Medulla oblongata (tissue), 1 donor: ENCODE results near the gene FBXL19.

Experiments
- DNase-seq: peaks from one replicate; pipeline ENCODE4 v3.0.0-alpha.2; 2015; ENCODE audit errors: extremely low spot score

The FBXL19 gene

GRCh38 chr16:30946671-30947540 lies 23.5 kb downstream of the FBXL19 start:
- no peak for DNase-seq

- no peak for DNase-seq
Observed at GRCh38 chr16:30947541-30947858, 24.1 kb downstream of the FBXL19 start.

GRCh38 chr16:30947859-30948666 lies 24.7 kb downstream of the FBXL19 start:
- peak; percentile 97 for DNase-seq

- peak; percentile 83 for DNase-seq
Observed at GRCh38 chr16:30948667-30949649, 25.6 kb downstream of the FBXL19 start, which contains the start of gene ORAI3. TSS of gene ORAI3 (plus strand) at chr16:30949068. CDS start at chr16:30949290, 222 bp downstream.

- peak; percentile 54 for DNase-seq
Observed at GRCh38 chr16:30949650-30950515, 26.5 kb downstream of the FBXL19 start.

- DNase-seq = no peak
Observed at GRCh38 chr16:30950516-30951065, 27.2 kb downstream of the FBXL19 start.

- no peak for DNase-seq
Observed at GRCh38 chr16:30951193-30951592, 27.8 kb downstream of the FBXL19 start.

GRCh38 chr16:30951750-30952149 lies 28.4 kb downstream of the FBXL19 start:
- DNase-seq = no peak

- no peak for DNase-seq
Observed at GRCh38 chr16:30953111-30953510, 29.7 kb downstream of the FBXL19 start.

GRCh38 chr16:30953511-30954124 lies 30.2 kb downstream of the FBXL19 start:
- peak; percentile 82 for DNase-seq

- DNase-seq = no peak
Observed at GRCh38 chr16:30954993-30955392, 31.6 kb downstream of the FBXL19 start.

- DNase-seq = peak; percentile 66
Observed at GRCh38 chr16:30956601-30957455, 33.5 kb downstream of the FBXL19 start.

GRCh38 chr16:30957456-30958174 lies 34.2 kb downstream of the FBXL19 start, which contains the start of gene SETD1A:
TSS of gene SETD1A (plus strand) at chr16:30957754. CDS start at chr16:30958732, 978 bp downstream.
- DNase-seq = peak; percentile 93

- DNase-seq = no peak
Observed at GRCh38 chr16:30958175-30959079, 35.1 kb downstream of the FBXL19 start.

GRCh38 chr16:30961384-30961783 lies 38.0 kb downstream of the FBXL19 start:
- no peak for DNase-seq

GRCh38 chr16:30963925-30964511 lies 40.6 kb downstream of the FBXL19 start:
- DNase-seq = no peak
